ENCODE data around the gene ZNF77.

GRCh38 chr19:2887391-2887914 is 57.3 kb downstream of the ZNF77 start:
- TF ChIP-seq ZSCAN30 (tag by site-specific recombination; IDR thresholded peaks at IDR 0.05): no peak
- no peak for TF ChIP-seq ZNF24 (tag by site-specific recombination; IDR thresholded peaks at IDR 0.05)
- no peak for TF ChIP-seq TSHZ1 (tag by site-specific recombination; IDR thresholded peaks at IDR 0.05; ENCODE audit: borderline replicate concordance)
- TF ChIP-seq GLIS2 (tag by site-specific recombination; IDR thresholded peaks at IDR 0.05): no peak

Measured in HEK293 (cell line).